Calu3 (cell line): ENCODE results near the gene CA12. TPM values are rescaled to one million over a fixed set of nuclear protein-coding genes. Genes with fewer than 3 reads are reported as not detected.

ENCODE experiments used
- BruUV-seq: library from RNA; stranded (reverse); fragments of 400-500 nt; replicated peaks from 2 replicates; lab custom pipeline; 2021; lab: Mats Ljungman, UMichigan
- CTCF ChIA-PET: fragments of 300-600 bp; sonication (Branson Sonifier 250); formaldehyde crosslinking; loops from one replicate; lab custom pipeline; 2022; ENCODE audit warnings: antibody characterized with exemption; lab: Charles Lee
- DNase-seq: peaks from one replicate; pipeline ENCODE4 v3.0.0; 2022
- H3K27ac Mint-ChIP-seq: one replicate; pipeline ENCODE4 v1.8.0; 2022; ENCODE audit warnings: mixed read lengths; ENCODE audit not compliant: unreplicated experiment
- H3K27me3 Mint-ChIP-seq: one replicate; pipeline ENCODE4 v1.8.0; 2022; ENCODE audit warnings: mixed read lengths; ENCODE audit not compliant: unreplicated experiment
- H3K36me3 Mint-ChIP-seq: one replicate; pipeline ENCODE4 v1.8.0; 2022; ENCODE audit warnings: mild to moderate bottlenecking, moderate library complexity, mixed read lengths; ENCODE audit not compliant: insufficient read depth, unreplicated experiment
- H3K4me1 Mint-ChIP-seq: one replicate; pipeline ENCODE4 v1.8.0; 2022; ENCODE audit warnings: mild to moderate bottlenecking, low read depth, mixed read lengths; ENCODE audit not compliant: unreplicated experiment
- H3K4me3 Mint-ChIP-seq: one replicate; pipeline ENCODE4 v1.8.0; 2022; ENCODE audit warnings: mild to moderate bottlenecking, low read depth, moderate library complexity, mixed read lengths; ENCODE audit not compliant: unreplicated experiment
- H3K9me3 Mint-ChIP-seq: one replicate; pipeline ENCODE4 v1.8.0; 2022; ENCODE audit warnings: low read depth, mixed read lengths; ENCODE audit not compliant: unreplicated experiment
- CTCF ChIP-seq: fragments of 200-600 bp; IDR thresholded peaks from one replicate; pipeline ENCODE4 v1.8.0; 2022; ENCODE audit warnings: antibody characterized with exemption; ENCODE audit not compliant: unreplicated experiment
- intact Hi-C: fragments of 100-400 bp; cut with micrococcal nuclease; formaldehyde crosslinking; loops from one replicate; pipeline ENCODE4 v1.10.0; 2022; ENCODE audit not compliant: unreplicated experiment
- total RNA-seq: library from RNA; stranded (reverse); gene quantifications from 2 replicates; pipeline ENCODE4 v1.2.3, GENCODE V29; 2022

CA12 gene
- total RNA-seq, 1 experiment from 2014 or later: 21.5 TPM

- no peak overlapping the region for H3K4me3 Mint-ChIP-seq
- no TSS peak for BruUV-seq
- DNase-seq: no peak
- TF ChIP-seq CTCF: no peak
- H3K4me1 Mint-ChIP-seq: peaks cover 39% of the 10 kb centered on the region
- intact Hi-C loops: no loop called here
- CTCF ChIA-PET: no interaction called here
- H3K9me3 Mint-ChIP-seq: no peaks in the 10 kb centered on the region
- H3K27me3 Mint-ChIP-seq: no peaks in the 10 kb centered on the region
- H3K36me3 Mint-ChIP-seq: peaks cover 12% of the 10 kb centered on the region
- H3K27ac Mint-ChIP-seq: no peak overlapping the region
Observed at GRCh38 chr15:63363292-63363691, 18.4 kb downstream of the CA12 start.

GRCh38 chr15:63362885-63363284 lies 18.8 kb downstream of the CA12 start:
- Mint-ChIP-seq H3K4me3 (no peak overlapping the region), H3K27ac (no peak overlapping the region), H3K27me3 (no peaks in the 10 kb centered on the region), H3K9me3 (no peaks in the 10 kb centered on the region), H3K4me1 (peaks cover 35% of the 10 kb centered on the region), H3K36me3 (peaks cover 8% of the 10 kb centered on the region)
- CTCF ChIA-PET: no interaction called here
- BruUV-seq: no TSS peak
- DNase-seq: no peak
- no peak for TF ChIP-seq CTCF
- intact Hi-C loops: no loop called here

- no TSS peak for BruUV-seq
- peaks cover 28% of the 10 kb centered on the region for H3K4me1 Mint-ChIP-seq
- no peak overlapping the region for H3K27ac Mint-ChIP-seq
- no peak overlapping the region for H3K4me3 Mint-ChIP-seq
- no peaks in the 10 kb centered on the region for H3K9me3 Mint-ChIP-seq
- intact Hi-C loops: no loop called here
- DNase-seq: no peak
- H3K36me3 Mint-ChIP-seq: peaks cover 7% of the 10 kb centered on the region
- CTCF ChIA-PET: no interaction called here
- no peak for TF ChIP-seq CTCF
- H3K27me3 Mint-ChIP-seq: no peaks in the 10 kb centered on the region
Observed at GRCh38 chr15:63362196-63362595, 19.4 kb downstream of the CA12 start.

GRCh38 chr15:63360170-63360569 lies 21.5 kb downstream of the CA12 start:
- Mint-ChIP-seq H3K27me3 (no peaks in the 10 kb centered on the region), H3K36me3 (peaks cover 7% of the 10 kb centered on the region), H3K4me3 (no peak overlapping the region), H3K9me3 (no peaks in the 10 kb centered on the region), H3K4me1 (peaks cover 15% of the 10 kb centered on the region), H3K27ac (no peak overlapping the region)
- intact Hi-C loops: no loop called here
- BruUV-seq: no TSS peak
- no peak for TF ChIP-seq CTCF
- CTCF ChIA-PET: no interaction called here
- no peak for DNase-seq
